Upper lobe of right lung (tissue), 1 donor: ENCODE measurements around the gene OBSL1. TPM values are rescaled to one million over a fixed set of nuclear protein-coding genes. Genes with fewer than 3 reads are reported as not detected.

ENCODE experiments used
- ATAC-seq: fragments of 200-7000 bp; cut with Tn5 transposase; one replicate; pipeline ENCODE4 v1.9.1; 2020; ENCODE audit warnings: mild to moderate bottlenecking, moderate library complexity
- DNase-seq: peaks from one replicate; pipeline ENCODE4 v3.0.0-alpha.2; 2020
- H3K27ac ChIP-seq: fragments of 200-600 bp; one replicate; pipeline ENCODE4 v1.8.0; 2022
- H3K27me3 ChIP-seq: fragments of 200-600 bp; one replicate; pipeline ENCODE4 v1.8.0; 2022; ENCODE audit warnings: mild to moderate bottlenecking
- H3K36me3 ChIP-seq: fragments of 200-600 bp; one replicate; pipeline ENCODE4 v1.8.0; 2022
- H3K4me1 ChIP-seq: fragments of 200-600 bp; one replicate; pipeline ENCODE4 v1.8.0; 2022
- H3K4me3 ChIP-seq: fragments of 200-600 bp; one replicate; pipeline ENCODE4 v1.8.0; 2022; ENCODE audit warnings: mild to moderate bottlenecking
- H3K9me3 ChIP-seq: fragments of 200-600 bp; one replicate; pipeline ENCODE4 v1.8.0; 2022
- intact Hi-C: fragments of 100-400 bp; cut with DNase I; formaldehyde crosslinking; loops from one replicate; pipeline ENCODE4 v1.11.0; 2022
- total RNA-seq: library from RNA; stranded (reverse); fragmentation: NEBNext Ultra II Directional; extraction: Animal tissue kit (Norgen Biotek cat#: 25700); gene quantifications from one replicate; pipeline ENCODE4 v1.2.1, GENCODE V29; 2021
- TF ChIP-seq, protein P1 (sequence below): fragments of 200-600 bp; IDR thresholded peaks from one replicate; pipeline ENCODE4 v1.8.0; 2022; ENCODE audit warnings: antibody characterized with exemption
- donor health status: DM: no; HTN: yes; CAD: no; lungs with severe emphysema.

The OBSL1 gene
- total RNA-seq, 1 donor from 2014 or later: 72.8 TPM

DNA sequence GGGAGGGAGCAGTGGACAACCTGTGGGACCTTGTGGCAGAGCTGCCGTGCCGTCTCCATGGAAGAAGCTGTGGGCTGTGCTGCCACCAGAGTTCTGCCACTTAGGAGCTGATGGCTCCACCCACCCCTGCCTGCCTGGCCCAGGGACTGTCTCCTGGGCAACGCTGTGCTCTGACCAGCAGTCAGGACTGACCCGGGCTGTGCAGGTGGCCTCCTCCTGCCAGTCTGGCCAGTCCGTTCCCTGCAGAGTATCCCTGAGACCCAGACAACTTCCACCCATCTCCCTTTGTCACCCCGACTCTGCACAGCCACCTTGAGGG is 44.3 kb downstream of the OBSL1 start:
- Histone ChIP-seq H3K36me3 (no peaks in the 10 kb centered on the region), H3K9me3 (no peaks in the 10 kb centered on the region), H3K4me3 (no peak overlapping the region), H3K27me3 (peaks cover 82% of the 10 kb centered on the region), H3K4me1 (peaks cover 10% of the 10 kb centered on the region), H3K27ac (no peak overlapping the region)
- no peak for DNase-seq
- intact Hi-C loops: loop anchor here (10.0 kb wide), 1 partner anchor 122 kb away; no protein-coding TSS in a partner anchor
- ATAC-seq: peak; percentile 46
- TF ChIP-seq, protein P1, sequence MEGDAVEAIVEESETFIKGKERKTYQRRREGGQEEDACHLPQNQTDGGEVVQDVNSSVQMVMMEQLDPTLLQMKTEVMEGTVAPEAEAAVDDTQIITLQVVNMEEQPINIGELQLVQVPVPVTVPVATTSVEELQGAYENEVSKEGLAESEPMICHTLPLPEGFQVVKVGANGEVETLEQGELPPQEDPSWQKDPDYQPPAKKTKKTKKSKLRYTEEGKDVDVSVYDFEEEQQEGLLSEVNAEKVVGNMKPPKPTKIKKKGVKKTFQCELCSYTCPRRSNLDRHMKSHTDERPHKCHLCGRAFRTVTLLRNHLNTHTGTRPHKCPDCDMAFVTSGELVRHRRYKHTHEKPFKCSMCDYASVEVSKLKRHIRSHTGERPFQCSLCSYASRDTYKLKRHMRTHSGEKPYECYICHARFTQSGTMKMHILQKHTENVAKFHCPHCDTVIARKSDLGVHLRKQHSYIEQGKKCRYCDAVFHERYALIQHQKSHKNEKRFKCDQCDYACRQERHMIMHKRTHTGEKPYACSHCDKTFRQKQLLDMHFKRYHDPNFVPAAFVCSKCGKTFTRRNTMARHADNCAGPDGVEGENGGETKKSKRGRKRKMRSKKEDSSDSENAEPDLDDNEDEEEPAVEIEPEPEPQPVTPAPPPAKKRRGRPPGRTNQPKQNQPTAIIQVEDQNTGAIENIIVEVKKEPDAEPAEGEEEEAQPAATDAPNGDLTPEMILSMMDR: no peak

DNA sequence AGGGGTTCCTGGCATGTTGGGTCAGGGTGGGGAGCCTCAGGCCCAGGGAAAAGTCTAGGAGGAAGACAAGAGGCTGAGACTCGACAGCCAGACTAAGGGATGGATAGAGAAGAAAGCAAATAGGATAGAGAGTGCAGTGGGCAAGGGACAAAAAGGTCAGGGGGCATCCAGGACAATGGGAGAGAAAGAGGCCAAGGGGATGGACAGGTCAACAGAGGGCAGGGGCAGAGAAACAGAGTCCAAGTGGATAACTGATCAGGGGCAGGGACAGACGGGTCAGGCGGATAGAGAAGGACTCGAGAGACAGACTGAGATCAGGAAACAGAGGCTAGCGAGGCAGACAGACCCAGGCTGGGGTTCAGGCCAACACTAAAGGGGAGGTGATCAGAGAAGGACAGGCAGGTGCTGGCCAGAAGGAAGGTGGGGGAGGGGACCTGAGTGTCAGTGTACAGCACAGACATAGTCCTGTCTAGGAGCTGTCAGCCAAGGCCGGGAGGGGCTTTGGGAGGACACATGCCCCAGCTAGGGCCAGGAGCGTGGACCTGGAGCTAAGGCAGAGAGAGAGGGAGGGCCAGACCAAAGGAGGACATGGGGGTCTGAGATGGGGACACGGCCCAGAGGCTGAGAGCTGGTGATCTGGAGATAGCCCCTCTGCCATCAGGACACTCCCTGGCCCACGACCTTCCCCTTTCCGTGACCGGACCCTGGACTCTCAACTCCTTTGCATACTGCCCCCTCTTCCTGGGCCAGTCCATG is 44.8 kb downstream of the OBSL1 start:
- H3K4me3 ChIP-seq: no peak overlapping the region
- H3K4me1 ChIP-seq: peaks cover 10% of the 10 kb centered on the region
- no peaks in the 10 kb centered on the region for H3K36me3 ChIP-seq
- H3K27me3 ChIP-seq: peaks cover 83% of the 10 kb centered on the region
- TF ChIP-seq, protein P1: no peak
- DNase-seq (no peak), ATAC-seq (no peak)
- no peaks in the 10 kb centered on the region for H3K9me3 ChIP-seq
- H3K27ac ChIP-seq: no peak overlapping the region
- intact Hi-C loops: loop anchor here (10.0 kb wide), 1 partner anchor 122 kb away; no protein-coding TSS in a partner anchor

DNA sequence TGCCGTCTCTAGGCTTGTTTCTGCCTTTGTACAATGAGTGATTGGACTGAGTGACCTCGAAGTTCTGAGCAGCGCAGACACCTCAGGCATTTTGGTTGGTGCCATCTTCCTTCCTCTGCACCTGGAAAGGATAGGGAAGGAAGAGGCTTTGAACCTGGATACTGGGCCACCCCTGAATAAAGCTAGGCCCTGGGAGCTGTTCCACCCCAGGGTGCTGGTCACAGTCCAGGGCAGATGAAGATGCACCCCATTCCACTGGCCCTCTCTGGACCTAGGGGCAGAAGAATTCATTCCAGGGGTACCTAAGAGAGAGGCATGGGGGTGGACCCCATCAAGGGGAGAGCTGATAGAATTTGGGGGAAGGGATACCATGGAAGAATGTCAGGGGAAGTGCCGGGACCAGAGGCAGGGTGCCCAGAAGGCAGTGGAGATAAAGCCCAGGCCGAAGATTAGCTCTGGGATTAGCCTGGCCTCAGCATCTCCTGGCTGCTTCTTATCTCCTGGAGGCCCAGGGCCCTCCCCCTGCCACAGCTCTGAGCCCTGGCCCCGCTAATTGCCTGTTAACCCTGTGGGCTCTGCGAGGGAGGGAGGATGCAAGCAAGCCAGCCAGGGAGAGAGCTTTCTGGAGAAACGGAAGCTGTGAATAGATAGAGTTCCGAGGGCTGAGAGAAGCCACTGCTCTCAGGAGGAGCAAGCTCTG is 45.7 kb downstream of the OBSL1 start:
- no peak for DNase-seq

DNA sequence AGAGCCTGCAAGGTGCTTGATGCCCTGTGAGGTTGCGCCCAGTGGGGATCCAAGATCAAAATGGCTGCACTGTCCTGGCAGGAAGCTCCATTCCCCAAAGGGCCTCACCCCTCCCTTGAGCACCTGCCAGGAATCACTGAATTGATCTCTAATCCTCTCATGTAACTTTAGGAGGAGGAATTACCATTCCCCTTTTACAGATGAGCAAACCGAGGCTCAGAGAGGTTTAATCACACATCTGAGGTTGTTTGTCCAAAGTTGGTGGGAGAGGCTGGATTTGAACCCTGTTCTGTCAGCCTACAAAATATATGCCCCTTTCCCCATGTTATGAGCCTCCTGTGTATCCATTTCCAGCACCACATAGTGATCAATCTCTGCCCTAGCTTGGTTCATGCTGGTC is 46.5 kb downstream of the OBSL1 start:
- peaks cover 96% of the 10 kb centered on the region for H3K27me3 ChIP-seq
- peaks cover 10% of the 10 kb centered on the region for H3K4me1 ChIP-seq
- intact Hi-C loops: loop anchor here (10.0 kb wide), 1 partner anchor 120 kb away; no protein-coding TSS in a partner anchor
- H3K36me3 ChIP-seq: no peaks in the 10 kb centered on the region
- DNase-seq: no peak
- H3K4me3 ChIP-seq: no peak overlapping the region
- ATAC-seq: no peak
- TF ChIP-seq, protein P1: no peak
- no peaks in the 10 kb centered on the region for H3K9me3 ChIP-seq
- no peak overlapping the region for H3K27ac ChIP-seq

More for the DNA sequence above, 45.7 kb downstream of the OBSL1 start:
- H3K4me1 ChIP-seq: peaks cover 10% of the 10 kb centered on the region
- no peak for ATAC-seq
- peaks cover 91% of the 10 kb centered on the region for H3K27me3 ChIP-seq
- H3K4me3 ChIP-seq: no peak overlapping the region
- TF ChIP-seq, protein P1: no peak
- intact Hi-C loops: loop anchor here (10.0 kb wide), 1 partner anchor 121 kb away; no protein-coding TSS in a partner anchor
- no peaks in the 10 kb centered on the region for H3K9me3 ChIP-seq
- H3K27ac ChIP-seq: no peak overlapping the region
- no peaks in the 10 kb centered on the region for H3K36me3 ChIP-seq

DNA sequence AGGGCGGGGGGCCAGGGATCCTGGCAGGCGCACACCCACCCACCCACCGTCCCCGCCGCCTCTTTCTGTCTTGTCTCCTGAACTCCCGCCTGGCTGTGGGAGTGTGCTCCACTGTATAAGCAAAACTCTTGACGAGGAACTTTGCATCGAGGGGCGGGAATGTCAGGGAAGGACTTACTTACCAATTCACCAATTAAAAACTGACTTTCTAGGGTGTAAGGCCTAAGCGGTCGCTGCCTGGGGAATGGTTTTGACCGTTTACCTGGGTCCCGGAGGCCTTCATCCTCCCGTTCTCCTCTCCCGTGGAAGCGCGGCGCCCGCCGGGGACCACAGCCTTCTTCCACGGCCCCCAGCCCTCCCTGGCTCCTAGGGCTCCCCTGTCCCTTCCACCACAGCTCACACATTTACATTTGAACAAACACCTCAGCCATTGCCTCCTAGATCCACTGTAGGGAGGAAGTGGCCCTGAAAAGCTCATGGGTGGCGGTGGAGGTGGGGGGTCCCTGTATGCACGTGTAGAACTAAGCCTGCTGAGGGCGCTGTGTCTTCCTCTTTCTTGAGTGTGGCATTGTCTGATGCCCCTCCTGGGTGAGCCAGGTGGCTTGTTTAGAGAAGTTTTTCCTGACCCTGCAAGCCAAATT is 48.2 kb downstream of the OBSL1 start:
- Histone ChIP-seq H3K4me3 (no peak overlapping the region), H3K27ac (no peak overlapping the region), H3K4me1 (peaks cover 10% of the 10 kb centered on the region), H3K27me3 (peaks cover 94% of the 10 kb centered on the region), H3K9me3 (no peaks in the 10 kb centered on the region), H3K36me3 (no peaks in the 10 kb centered on the region)
- TF ChIP-seq, protein P1: no peak
- intact Hi-C loops: loop anchor here (10.0 kb wide), 1 partner anchor 118 kb away; no protein-coding TSS in a partner anchor
- DNase-seq (no peak), ATAC-seq (no peak)
